SK-N-SH treated with all-trans-retinoic acid at 6 μM for 48 hours (cell line): ENCODE measurements around the gene GOLGA8B.

Source experiments
- CREB5 ChIP-seq: fragments of 250-450 bp; sonication (Bioruptor Pico); IDR thresholded peaks from 2 replicates; pipeline ENCODE4 v1.5.1; 2020; ENCODE audit warnings: low read depth, mild to moderate bottlenecking, moderate library complexity
- CSDC2 ChIP-seq: fragments of 250-450 bp; sonication (Bioruptor Pico); IDR thresholded peaks from 2 replicates; pipeline ENCODE4 v1.5.0; 2020; ENCODE audit warnings: mild to moderate bottlenecking, moderate library complexity
- CSRNP3 ChIP-seq: fragments of 250-450 bp; sonication (Bioruptor Pico); IDR thresholded peaks from 2 replicates; pipeline ENCODE4 v1.5.1; 2021; ENCODE audit warnings: mild to moderate bottlenecking, moderate library complexity
- ESRRG ChIP-seq: fragments of 250-450 bp; sonication (Bioruptor Pico); IDR thresholded peaks from 2 replicates; pipeline ENCODE4 v1.6.1; 2021; ENCODE audit warnings: mild to moderate bottlenecking
- ISL1 ChIP-seq: fragments of 250-450 bp; sonication (Bioruptor Pico); IDR thresholded peaks from 2 replicates; pipeline ENCODE4 v2.1.2; 2022; ENCODE audit warnings: mild to moderate bottlenecking, moderate library complexity
- PATZ1 ChIP-seq: fragments of 250-450 bp; sonication (Bioruptor Pico); IDR thresholded peaks from 2 replicates; pipeline ENCODE4 v1.8.0; 2020; ENCODE audit warnings: mild to moderate bottlenecking, moderate library complexity, borderline replicate concordance
- PPARA ChIP-seq: fragments of 250-450 bp; sonication (Bioruptor Pico); IDR thresholded peaks from 2 replicates; pipeline ENCODE4 v1.5.0; 2020; ENCODE audit warnings: mild to moderate bottlenecking, borderline replicate concordance
- RARB ChIP-seq: fragments of 250-450 bp; sonication (Bioruptor Pico); IDR thresholded peaks from 2 replicates; pipeline ENCODE4 v1.8.0; 2021; ENCODE audit warnings: mild to moderate bottlenecking, moderate library complexity
- SNAI2 ChIP-seq: fragments of 250-450 bp; sonication (Bioruptor Pico); IDR thresholded peaks from 2 replicates; pipeline ENCODE4 v1.5.0; 2020; ENCODE audit warnings: mild to moderate bottlenecking, moderate library complexity
- TOX ChIP-seq: fragments of 250-450 bp; sonication (Bioruptor Pico); IDR thresholded peaks from 2 replicates; pipeline ENCODE4 v1.8.0; 2021; ENCODE audit warnings: mild to moderate bottlenecking, moderate library complexity, borderline replicate concordance
- TSHZ2 ChIP-seq: fragments of 250-450 bp; sonication (Bioruptor Pico); IDR thresholded peaks from 2 replicates; pipeline ENCODE4 v1.5.0; 2020; ENCODE audit warnings: mild to moderate bottlenecking, moderate library complexity
- ZFP30 ChIP-seq: fragments of 450-650 bp; formaldehyde crosslinking; IDR thresholded peaks from 2 replicates; pipeline ENCODE4 v1.5.0; 2022; ENCODE audit warnings: mild to moderate bottlenecking, moderate library complexity

GRCh38 chr15:34621675-34622074 lies 38.2 kb upstream of the GOLGA8B start:
- no peak for TF ChIP-seq PATZ1 (CRISPR knock-in tag)
- no peak for TF ChIP-seq SNAI2 (CRISPR knock-in tag)
- TF ChIP-seq TOX: no peak
- TF ChIP-seq CSRNP3: no peak
- TF ChIP-seq PPARA (CRISPR knock-in tag): no peak
- no peak for TF ChIP-seq ESRRG
- TF ChIP-seq TSHZ2 (CRISPR knock-in tag): no peak
- no peak for TF ChIP-seq RARB
- TF ChIP-seq ISL1: no peak
- no peak for TF ChIP-seq CSDC2 (CRISPR knock-in tag)
- TF ChIP-seq ZFP30 (CRISPR knock-in tag): no peak
- TF ChIP-seq CREB5 (CRISPR knock-in tag): no peak
